Spleen (tissue), 7 donors: ENCODE data around the gene ZNF207.

Experiments used
- CTCF ChIP-seq, 11 experiments: fragments of 200-600 bp in 7 of 11; fragments of 450-650 bp in 4 of 11; sonication (generic) in 4 of 11; IDR thresholded peaks in 8 of 11; conservative IDR thresholded peaks in 3 of 11; 1 replicate in 7 of 11; 2 replicates in 4 of 11; pipeline versions ENCODE4 v1.4.0 to v1.8.0; 2016 to 2021; ENCODE audit warnings: antibody characterized with exemption in 11 of 11, inconsistent platforms in 4 of 11, mild to moderate bottlenecking in 1 of 11
- POLR2A ChIP-seq, 3 donors: fragments of 450-650 bp; IDR thresholded peaks; one replicate each; pipeline ENCODE4 v1.5.1; 2017; ENCODE audit warnings: antibody characterized with exemption in 3 of 3, mild to moderate bottlenecking in 1 of 3
- donor health status: DM: no; HTN: no; CAD: no; lungs with moderate emphysema.
- donor health status: DM: no; HTN: no; CAD: no.
- donor health status: DM: no; HTN: no; CAD: no.

GRCh38 chr17:32385121-32385520, 35.2 kb downstream of the ZNF207 start:
- no peak for TF ChIP-seq CTCF (IDR thresholded peaks at IDR 0.05 in 8 of 11, conservative IDR thresholded peaks at IDR 0.05 in 3 of 11)
- TF ChIP-seq POLR2A (IDR thresholded peaks at IDR 0.05), result no peak
